K562 (cell line): Measurements from ENCODE around the gene ANO8. TPM values are rescaled to one million over a fixed set of nuclear protein-coding genes. Genes with fewer than 3 reads are reported as not detected.
A peak's percentile ranks its signal among the peaks of the same experiment; 100 is the strongest.

Experiments
- ARNT ChIP-seq, 2 experiments: fragments of 450-650 bp; IDR thresholded peaks; 2 replicates each; pipeline ENCODE4 v1.6.1; 2016; ENCODE audit warnings: mild to moderate bottlenecking in 1 of 2
- BHLHE40 ChIP-seq: IDR thresholded peaks from 2 replicates; pipeline ENCODE4 v1.6.1; 2011; ENCODE audit warnings: low read length, improper control_type of control experiment
- CBFA2T2 ChIP-seq: fragments of 450-650 bp; conservative IDR thresholded peaks from 2 replicates; pipeline ENCODE4 v1.6.1; 2017; ENCODE audit warnings: mild to moderate bottlenecking
- CREM ChIP-seq: IDR thresholded peaks from 2 replicates; pipeline ENCODE4 v1.6.1; 2014; ENCODE audit warnings: antibody characterized with exemption, low read depth
- ELF1 ChIP-seq: fragments of 200-800 bp; sonication (Bioruptor generic); IDR thresholded peaks from 2 replicates; pipeline ENCODE4 v1.6.1; 2016; ENCODE audit warnings: missing genetic modification characterization, missing compliant biosample characterization
- HCFC1 ChIP-seq: IDR thresholded peaks from 2 replicates; pipeline ENCODE4 v1.6.1; 2012; ENCODE audit warnings: low read depth, low read length, improper control_type of control experiment
- HDAC2 ChIP-seq: fragments of 450-650 bp; IDR thresholded peaks from 2 replicates; pipeline ENCODE4 v1.6.1; 2016; ENCODE audit warnings: mild to moderate bottlenecking
- KHSRP ChIP-seq: fragments of 450-650 bp; IDR thresholded peaks from 2 replicates; pipeline ENCODE4 v1.6.1; 2017
- MAZ ChIP-seq, 2 experiments: fragments of 450-650 bp in 1 of 2; sonication (generic) in 1 of 2; formaldehyde crosslinking; IDR thresholded peaks in 1 of 2; conservative IDR thresholded peaks in 1 of 2; 2 replicates each; pipeline versions ENCODE4 v1.4.0 to v1.5.0; 2020; ENCODE audit warnings: mild to moderate bottlenecking in 1 of 2, missing genetic modification reagents in 1 of 2
- NBN ChIP-seq: fragments of 450-650 bp; IDR thresholded peaks from 2 replicates; pipeline ENCODE4 v1.6.1; 2016; ENCODE audit warnings: low read depth, mild to moderate bottlenecking
- NONO ChIP-seq, 2 experiments: fragments of 200-400 bp in 1 of 2; fragments of 450-650 bp in 1 of 2; formaldehyde crosslinking in 1 of 2; IDR thresholded peaks; 2 replicates each; pipeline ENCODE4 v1.6.1; 2017; ENCODE audit warnings: low read depth in 2 of 2, mild to moderate bottlenecking in 2 of 2, moderate library complexity in 2 of 2, low read length in 1 of 2
- RFX7 ChIP-seq: fragments of 250-450 bp; sonication (Bioruptor Pico); IDR thresholded peaks from 2 replicates; pipeline ENCODE4 v1.5.1; 2021; ENCODE audit warnings: mild to moderate bottlenecking
- SAFB2 ChIP-seq: fragments of 200-400 bp; formaldehyde crosslinking; IDR thresholded peaks from 2 replicates; pipeline ENCODE4 v1.6.1; 2018; ENCODE audit warnings: borderline replicate concordance, low read length, low read depth, moderate library complexity; ENCODE audit not compliant: severe bottlenecking
- SMARCA4 ChIP-seq: fragments of 450-650 bp; IDR thresholded peaks from 2 replicates; pipeline ENCODE4 v1.6.1; 2016
- SMARCA5 ChIP-seq: fragments of 450-650 bp; IDR thresholded peaks from 2 replicates; pipeline ENCODE4 v1.6.1; 2016
- ZFP30 ChIP-seq: fragments of 250-450 bp; sonication (Bioruptor Pico); IDR thresholded peaks from 2 replicates; pipeline ENCODE4 v1.8.0; 2022; ENCODE audit warnings: moderate library complexity, mild to moderate bottlenecking, inconsistent platforms, borderline replicate concordance
- ZNF24 ChIP-seq: fragments of 450-650 bp; IDR thresholded peaks from 2 replicates; pipeline ENCODE4 v1.6.1; 2016
- ZNF586 ChIP-seq: fragments of 450-650 bp; formaldehyde crosslinking; conservative IDR thresholded peaks from 2 replicates; pipeline ENCODE4 v1.4.0; 2020; ENCODE audit warnings: mild to moderate bottlenecking, moderate library complexity
- ZNF668 ChIP-seq: fragments of 250-450 bp; sonication (Bioruptor Pico); IDR thresholded peaks from 2 replicates; pipeline ENCODE4 v1.8.0; 2022; ENCODE audit warnings: mild to moderate bottlenecking, inconsistent platforms
- ZNF699 ChIP-seq: fragments of 250-450 bp; sonication (Bioruptor Pico); IDR thresholded peaks from 2 replicates; pipeline ENCODE4 v1.8.0; 2021; ENCODE audit warnings: mild to moderate bottlenecking, moderate library complexity; ENCODE audit not compliant: insufficient replicate concordance
- polyA plus RNA-seq, 8 experiments: library from polyadenylated mRNA; depleted of rRNA in 4 of 8; stranded (reverse) in 5 of 8; unstranded in 3 of 8; fragments of >200 nt; fragmentation: Nextera tagmentation in 2 of 8; fragmentation: Illumina TruSeq in 1 of 8; extraction: Ambion mirVana in 2 of 8; extraction: Trizol in 1 of 8; gene quantifications; 2 replicates each; pipeline versions ENCODE4 v1.2.1 to v1.2.3, GENCODE V29; 2011 to 2014; ENCODE audit warnings: inconsistent platforms in 1 of 8, missing spikeins in 1 of 8
- total RNA-seq, 7 experiments: library from RNA; depleted of rRNA in 6 of 7; stranded (reverse); fragments of >200 nt in 6 of 7; fragmentation: Illumina TruSeq in 2 of 7; extraction: Trizol in 2 of 7; gene quantifications; 2 replicates each; pipeline versions ENCODE4 v1.2.1 to v1.2.3, GENCODE V29; 2011 to 2021; ENCODE audit warnings: low replicate concordance in 1 of 7
- TF ChIP-seq, protein P1 (sequence below), 3 experiments: fragments of 200-800 bp in 1 of 3; sonication (Bioruptor generic) in 1 of 3; sonication (generic) in 1 of 3; formaldehyde crosslinking in 1 of 3; IDR thresholded peaks; 2 replicates each; pipeline versions ENCODE4 v1.6.1 to v1.8.0; 2016 to 2022; ENCODE audit warnings: mild to moderate bottlenecking in 2 of 3, missing compliant biosample characterization in 2 of 3, missing genetic modification characterization in 2 of 3, missing genetic modification reagents in 1 of 3
- TF ChIP-seq, protein P2 (sequence below): sonication (generic); formaldehyde crosslinking; IDR thresholded peaks from 2 replicates; pipeline ENCODE4 v1.8.1; 2023; ENCODE audit warnings: mild to moderate bottlenecking, missing genetic modification reagents
- TF ChIP-seq, protein P3 (sequence below): fragments of 200-800 bp; sonication (Bioruptor generic); IDR thresholded peaks from 2 replicates; pipeline ENCODE4 v1.6.1; 2017; ENCODE audit warnings: missing genetic modification characterization, missing compliant biosample characterization
- TF ChIP-seq, protein P4 (sequence below): fragments of 450-650 bp; IDR thresholded peaks from 2 replicates; pipeline ENCODE4 v1.6.1; 2016

Gene ANO8
- total and polyA plus RNA-seq, 9 of the 15 experiments (the other 6 are each of a cell fraction or from before 2014, with no cell fraction given) = 0.07 to 7.6 (median 2.3) TPM; not detected in 1

DNA sequence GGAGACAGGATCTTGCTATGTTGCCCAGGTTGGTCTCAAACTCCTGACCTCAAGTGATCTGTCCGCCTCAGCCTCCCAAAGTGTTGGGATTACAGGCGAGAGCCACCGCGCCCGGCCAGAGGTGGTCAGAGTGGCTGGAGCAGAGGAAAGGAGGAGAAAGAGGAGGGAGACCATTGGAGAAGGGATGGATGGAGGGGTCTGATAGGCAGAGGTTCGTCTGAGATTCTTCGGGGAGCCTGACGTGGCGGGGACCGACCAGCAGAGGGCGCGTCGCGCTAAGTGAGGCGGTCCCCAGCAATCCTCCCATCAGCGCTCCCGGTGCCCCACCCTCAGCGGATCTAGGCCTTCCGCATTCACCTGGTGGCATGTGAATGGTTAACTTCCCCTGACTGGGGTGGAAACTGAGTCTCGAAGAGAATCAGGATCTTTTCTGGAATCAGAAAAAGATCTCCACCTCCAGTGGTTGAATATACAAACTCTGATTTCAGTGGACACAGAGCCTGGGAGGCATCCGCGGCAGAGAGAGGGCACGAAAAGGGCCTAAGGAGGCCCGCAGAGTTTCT, 11.5 kb upstream of the ANO8 start (continued):
- TF ChIP-seq NONO (IDR thresholded peaks at IDR 0.05; ENCODE audit: low read depth in 2 of 2, low read length in 1 of 2) (0 out of 4 replicates have a peak, but pooled peaks of 1 of the 2 experiments have one; percentile 24), SMARCA4 (peak; percentile 11; the same call in 1 of the 2 replicates), ZFP30 (CRISPR knock-in tag) (no peak), SMARCA5 (no peak), ZNF699 (CRISPR knock-in tag) (no peak), HDAC2 (peak; percentile 75; the same call in 1 of the 2 replicates), NBN (peak; percentile 63; the same call in 1 of the 2 replicates), SAFB2 (no peak), BHLHE40 (no peak), KHSRP (no peak), HCFC1 (0 out of 2 replicates have a peak, but pooled peaks have one; percentile 22), ZNF668 (CRISPR knock-in tag) (no peak), MAZ (CRISPR knock-in tag; conservative IDR thresholded peaks at IDR 0.05 in 1 of 2, IDR thresholded peaks at IDR 0.05 in 1 of 2) (peak; percentile 71 to 96), CBFA2T2 (no peak), ELF1 (tag) (peak; percentile 81), ZNF24 (no peak), ARNT (IDR thresholded peaks at IDR 0.05) (peak in 1 of 2 experiments; percentile 50; a peak in 1 of 4 replicates), CREM (peak; percentile 60; the same call in 1 of the 2 replicates), ZNF586 (no peak), RFX7 (CRISPR knock-in tag) (no peak)
- TF ChIP-seq, protein P1, sequence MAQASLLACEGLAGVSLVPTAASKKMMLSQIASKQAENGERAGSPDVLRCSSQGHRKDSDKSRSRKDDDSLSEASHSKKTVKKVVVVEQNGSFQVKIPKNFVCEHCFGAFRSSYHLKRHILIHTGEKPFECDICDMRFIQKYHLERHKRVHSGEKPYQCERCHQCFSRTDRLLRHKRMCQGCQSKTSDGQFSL (CRISPR knock-in tag; IDR thresholded peaks at IDR 0.05) = peak; percentile 47; the same call in 1 of the 2 replicates
- TF ChIP-seq, protein P1 (tag; IDR thresholded peaks at IDR 0.05) = no peak
- TF ChIP-seq, protein P2, sequence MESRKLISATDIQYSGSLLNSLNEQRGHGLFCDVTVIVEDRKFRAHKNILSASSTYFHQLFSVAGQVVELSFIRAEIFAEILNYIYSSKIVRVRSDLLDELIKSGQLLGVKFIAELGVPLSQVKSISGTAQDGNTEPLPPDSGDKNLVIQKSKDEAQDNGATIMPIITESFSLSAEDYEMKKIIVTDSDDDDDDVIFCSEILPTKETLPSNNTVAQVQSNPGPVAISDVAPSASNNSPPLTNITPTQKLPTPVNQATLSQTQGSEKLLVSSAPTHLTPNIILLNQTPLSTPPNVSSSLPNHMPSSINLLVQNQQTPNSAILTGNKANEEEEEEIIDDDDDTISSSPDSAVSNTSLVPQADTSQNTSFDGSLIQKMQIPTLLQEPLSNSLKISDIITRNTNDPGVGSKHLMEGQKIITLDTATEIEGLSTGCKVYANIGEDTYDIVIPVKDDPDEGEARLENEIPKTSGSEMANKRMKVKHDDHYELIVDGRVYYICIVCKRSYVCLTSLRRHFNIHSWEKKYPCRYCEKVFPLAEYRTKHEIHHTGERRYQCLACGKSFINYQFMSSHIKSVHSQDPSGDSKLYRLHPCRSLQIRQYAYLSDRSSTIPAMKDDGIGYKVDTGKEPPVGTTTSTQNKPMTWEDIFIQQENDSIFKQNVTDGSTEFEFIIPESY (CRISPR knock-in tag) = peak; percentile 53; the same call in 1 of the 2 replicates
- TF ChIP-seq, protein P3, sequence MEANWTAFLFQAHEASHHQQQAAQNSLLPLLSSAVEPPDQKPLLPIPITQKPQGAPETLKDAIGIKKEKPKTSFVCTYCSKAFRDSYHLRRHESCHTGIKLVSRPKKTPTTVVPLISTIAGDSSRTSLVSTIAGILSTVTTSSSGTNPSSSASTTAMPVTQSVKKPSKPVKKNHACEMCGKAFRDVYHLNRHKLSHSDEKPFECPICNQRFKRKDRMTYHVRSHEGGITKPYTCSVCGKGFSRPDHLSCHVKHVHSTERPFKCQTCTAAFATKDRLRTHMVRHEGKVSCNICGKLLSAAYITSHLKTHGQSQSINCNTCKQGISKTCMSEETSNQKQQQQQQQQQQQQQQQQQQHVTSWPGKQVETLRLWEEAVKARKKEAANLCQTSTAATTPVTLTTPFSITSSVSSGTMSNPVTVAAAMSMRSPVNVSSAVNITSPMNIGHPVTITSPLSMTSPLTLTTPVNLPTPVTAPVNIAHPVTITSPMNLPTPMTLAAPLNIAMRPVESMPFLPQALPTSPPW (CRISPR knock-in tag) = peak; percentile 68
- TF ChIP-seq, protein P4, sequence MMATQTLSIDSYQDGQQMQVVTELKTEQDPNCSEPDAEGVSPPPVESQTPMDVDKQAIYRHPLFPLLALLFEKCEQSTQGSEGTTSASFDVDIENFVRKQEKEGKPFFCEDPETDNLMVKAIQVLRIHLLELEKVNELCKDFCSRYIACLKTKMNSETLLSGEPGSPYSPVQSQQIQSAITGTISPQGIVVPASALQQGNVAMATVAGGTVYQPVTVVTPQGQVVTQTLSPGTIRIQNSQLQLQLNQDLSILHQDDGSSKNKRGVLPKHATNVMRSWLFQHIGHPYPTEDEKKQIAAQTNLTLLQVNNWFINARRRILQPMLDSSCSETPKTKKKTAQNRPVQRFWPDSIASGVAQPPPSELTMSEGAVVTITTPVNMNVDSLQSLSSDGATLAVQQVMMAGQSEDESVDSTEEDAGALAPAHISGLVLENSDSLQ = peak; percentile 29
